GM19240 (cell line): ENCODE measurements around the gene USP9X.
"Not testable (repeated sequence)": the region's sequence is repeated elsewhere in the genome, so short reads cannot be mapped to it uniquely, and the experiment has no call there.

Source experiments
- DNase-seq: peaks from one replicate; pipeline ENCODE4 v3.0.0; 2011; ENCODE audit warnings: low spot score; ENCODE audit not compliant: insufficient read length

Gene USP9X

GRCh38 chrX:41085512-41085877 lies 250 bp downstream of the USP9X start:
- DNase-seq = no peak

GRCh38 chrX:41085878-41086626 lies 807 bp downstream of the USP9X start:
- peak; percentile 21 for DNase-seq

- DNase-seq = no peak
These were observed 1.3 kb downstream of the USP9X start for GRCh38 chrX:41086627-41086932.

- no peak for DNase-seq
These were observed 2.0 kb downstream of the USP9X start for GRCh38 chrX:41087201-41087600.

- no peak for DNase-seq
These were observed 5.5 kb downstream of the USP9X start for GRCh38 chrX:41090568-41091238.

- no peak for DNase-seq
These were observed 7.5 kb downstream of the USP9X start for GRCh38 chrX:41092776-41093175.

GRCh38 chrX:41095174-41095573 lies 9.9 kb downstream of the USP9X start:
- no peak for DNase-seq

- no peak for DNase-seq
These were observed 10.7 kb downstream of the USP9X start for GRCh38 chrX:41095908-41096307.

GRCh38 chrX:41096339-41096955 lies 11.2 kb downstream of the USP9X start:
- no peak for DNase-seq

GRCh38 chrX:41097326-41097725 lies 12.1 kb downstream of the USP9X start:
- no peak for DNase-seq

GRCh38 chrX:41100200-41100599 lies 15.0 kb downstream of the USP9X start:
- no peak for DNase-seq

GRCh38 chrX:41100819-41101218 lies 15.6 kb downstream of the USP9X start:
- DNase-seq = no peak

- DNase-seq = no peak
These were observed 19.8 kb downstream of the USP9X start for GRCh38 chrX:41105005-41105404.

- DNase-seq = not testable (repeated sequence)
These were observed 21.0 kb downstream of the USP9X start for GRCh38 chrX:41106257-41106656.

GRCh38 chrX:41108007-41108406 lies 22.8 kb downstream of the USP9X start:
- DNase-seq = no peak

GRCh38 chrX:41108463-41109205 lies 23.4 kb downstream of the USP9X start:
- DNase-seq = no peak

GRCh38 chrX:41110801-41111625 lies 25.8 kb downstream of the USP9X start:
- no peak for DNase-seq

- DNase-seq = not testable (repeated sequence)
These were observed 29.8 kb downstream of the USP9X start for GRCh38 chrX:41115104-41115425.

- peak; percentile 43 for DNase-seq
These were observed 31.7 kb downstream of the USP9X start for GRCh38 chrX:41116948-41117347.

GRCh38 chrX:41118156-41118555 lies 32.9 kb downstream of the USP9X start:
- DNase-seq = no peak

- no peak for DNase-seq
These were observed 34.6 kb downstream of the USP9X start for GRCh38 chrX:41119803-41120202.
